Measurements from ENCODE around the gene FAM117A. TPM values are rescaled to one million over a fixed set of nuclear protein-coding genes. Genes with fewer than 3 reads are reported as not detected.

Gene FAM117A
- total and polyA plus RNA-seq, 2 of the 8 experiments (the other 6 are each of a cell fraction or from before 2014, with no cell fraction given): 28.4 to 45.7 TPM

DNA sequence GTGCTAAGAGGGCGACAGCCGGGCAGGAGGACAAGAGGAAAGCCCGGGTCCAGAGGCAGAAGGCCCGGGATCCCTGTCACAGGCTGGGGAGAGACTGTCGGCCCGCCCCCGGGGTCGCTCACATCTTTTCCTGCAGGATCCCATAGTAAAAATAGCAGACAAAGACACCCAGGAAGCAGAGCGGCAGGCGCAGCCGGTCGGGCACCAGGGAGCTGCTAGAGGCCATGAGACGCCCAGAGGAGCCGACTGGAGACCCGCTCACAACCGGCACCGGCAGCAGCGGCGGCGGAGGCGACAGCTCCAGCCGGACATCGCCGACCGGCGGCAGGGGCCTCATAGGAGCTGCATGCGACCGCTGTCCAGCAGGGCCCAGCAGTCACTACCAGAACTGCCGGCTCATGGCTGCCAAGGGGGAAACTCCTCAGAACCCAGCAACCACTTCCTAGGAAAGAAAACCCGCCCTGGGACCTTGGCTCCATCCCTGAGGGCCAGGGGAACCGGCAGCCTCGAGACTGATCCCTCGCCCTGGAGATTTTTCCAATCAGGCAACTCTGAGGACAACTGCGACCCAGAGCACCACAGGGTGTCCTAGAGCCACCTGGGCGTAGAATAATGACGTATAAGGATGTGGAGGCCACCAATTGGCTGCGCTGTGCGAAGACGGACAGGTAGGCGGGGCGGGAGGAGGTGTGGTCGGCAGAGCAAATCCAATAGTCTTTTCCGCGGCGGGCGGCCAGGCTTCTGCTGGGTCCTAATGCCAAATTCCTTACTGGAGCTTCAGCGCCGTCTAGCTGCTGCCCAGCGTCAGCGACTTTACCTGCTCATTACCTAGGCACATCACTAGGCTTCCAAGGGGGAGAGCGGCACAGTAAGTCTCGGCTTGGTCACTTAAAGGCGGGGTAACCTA is 56.1 kb downstream of the FAM117A start, which contains the start of gene SLC35B1:
Gene SLC35B1 (minus strand): TSS at position 357 of the 907 bp plus-strand sequence. CDS start 131 bp downstream, at position 226.
- Histone ChIP-seq H3K56ac (replicated peaks; ENCODE audit: insufficient read length, low read depth, low read length) (peak within 1 kb of the TSS; percentile 89), H2BK12ac (ENCODE audit: low read depth, low read length) (peak within 1 kb of the TSS; percentile 84; the same call in 1 of the 2 replicates), H3K4me1 (replicated peaks in 1 of 4; ENCODE audit: control insufficient read depth in 3 of 4, insufficient read depth in 4 of 4, low read length in 3 of 4) (peaks cover 2 to 3% (median 3%) of the 10 kb centered on the region in 4 experiments; a peak in 6 of 7 replicates), H3K23me2 (ENCODE audit: low read depth, low read length) (peaks cover 6% of the 10 kb centered on the region; the same call in 1 of the 2 replicates), H4K91ac (replicated peaks; ENCODE audit: insufficient read length, low read length) (peak within 1 kb of the TSS; percentile 89), H2AFZ (ENCODE audit: low read length) (peak within 1 kb of the TSS; percentile 82; the same call in 1 of the 2 replicates), H3K79me2 (ENCODE audit: control insufficient read depth in 1 of 2, insufficient read depth in 2 of 2, low read length in 2 of 2) (peaks cover 2 to 20% of the 10 kb centered on the region in 2 experiments; a peak in 3 of 4 replicates), H3K9me3 (ENCODE audit: insufficient read depth in 2 of 2, low read depth in 1 of 2, low read length in 1 of 2) (no peaks in the 10 kb centered on the region), H2BK20ac (ENCODE audit: low read length) (no peak within 1 kb of the TSS), H2AK5ac (ENCODE audit: low read depth, low read length) (no peak within 1 kb of the TSS), H3K27ac (ENCODE audit: low read depth, low read length) (peak within 1 kb of the TSS; percentile 100), H3K23ac (ENCODE audit: insufficient read length) (no peak within 1 kb of the TSS), H4K8ac (ENCODE audit: extremely low read depth, insufficient read depth, low read length) (peak within 1 kb of the TSS; percentile 100), H2BK15ac (ENCODE audit: low read length) (no peak within 1 kb of the TSS), H3K9ac (replicated peaks in 1 of 4; ENCODE audit: extremely low read depth in 1 of 4, low read depth in 3 of 4, low read length in 3 of 4) (peak within 1 kb of the TSS; percentile 93 to 98 (median 96)), H3K4me2 (ENCODE audit: insufficient read depth in 1 of 2, low read depth in 2 of 2, low read length in 2 of 2) (peak within 1 kb of the TSS; percentile 57 to 92), H3K18ac (ENCODE audit: extremely low read depth, low read length) (peak within 1 kb of the TSS; percentile 84; the same call in 1 of the 2 replicates), H3K14ac (ENCODE audit: insufficient read length) (no peak within 1 kb of the TSS), H4K5ac (ENCODE audit: insufficient read length, low read depth, low read length) (peak within 1 kb of the TSS; percentile 93), H3K79me1 (ENCODE audit: low read depth, low read length) (no peaks in the 10 kb centered on the region; the same call in 1 of the 2 replicates), H2BK5ac (ENCODE audit: low read depth, low read length) (peak within 1 kb of the TSS; percentile 98), H2BK120ac (replicated peaks; ENCODE audit: low read depth, low read length) (no peak within 1 kb of the TSS), H4K20me1 (replicated peaks in 1 of 2; ENCODE audit: control insufficient read depth in 1 of 2, insufficient read depth in 2 of 2, low read length in 2 of 2) (no peaks in the 10 kb centered on the region), H3K36me3 (ENCODE audit: control insufficient read depth in 2 of 4, insufficient read depth in 4 of 4, low read length in 3 of 4) (peaks cover 10 to 30% (median 28%) of the 10 kb centered on the region in 4 experiments), H3K27me3 (replicated peaks in 1 of 4; ENCODE audit: control insufficient read depth in 3 of 4, extremely low read depth in 1 of 4, insufficient read depth in 3 of 4, low read length in 3 of 4) (no peaks in the 10 kb centered on the region), H3K4ac (replicated peaks; ENCODE audit: insufficient read length, low read depth, low read length) (no peak within 1 kb of the TSS), H3K4me3 (ENCODE audit: extremely low read depth in 1 of 4, insufficient read depth in 2 of 4, low read depth in 3 of 4, low read length in 4 of 4) (peak within 1 kb of the TSS; percentile 76 to 97 (median 90))
- DNase-seq (ENCODE audit: low read depth in 1 of 2, low spot score in 2 of 2) (peak; percentile 94 to 97), FAIRE-seq (peak; percentile 88)
- CTCF ChIA-PET (ENCODE audit: partially characterized antibody): interaction anchor here (0.7 to 18.5 kb wide), 38 partner anchors 11 to 290 kb away, joined by 3 to 310 read pairs (median 4); partner anchors contain the start of gene NXPH3
- POLR2A ChIA-PET (ENCODE audit: partially characterized antibody): interaction anchor here (0.8 to 3.4 kb wide), 21 partner anchors 11 to 152 kb away, joined by 3 to 29 read pairs (median 4); partner anchors contain the start of genes FAM117A and KAT7
- 2% methylated on average over 53 of the region's 53 CpGs; no CpG with 5 or more reads in 1 of the 2 experiments for WGBS, 2 experiments (ENCODE audit: extremely low coverage in 1 of 2, insufficient coverage in 1 of 2, insufficient read length in 1 of 2, insufficient replicate concordance in 2 of 2, low coverage in 1 of 2, low lambda C conversion rate in 2 of 2, missing lambda C conversion rate in 1 of 2)
- TF ChIP-seq GTF2F1 (IDR thresholded peaks at IDR 0.05; ENCODE audit: borderline replicate concordance, low read depth, low read length) (peak; percentile 46; the same call in 1 of the 2 replicates), YY1 (IDR thresholded peaks at IDR 0.05; ENCODE audit: low read depth, low read length) (no peak; the same call in 1 of the 2 replicates), CBX5 (IDR thresholded peaks at IDR 0.05; ENCODE audit: low read depth, low read length) (no peak), SAP30 (IDR thresholded peaks at IDR 0.05; ENCODE audit: insufficient read depth, insufficient replicate concordance, low read length) (no peak), CTBP2 (IDR thresholded peaks at IDR 0.05; ENCODE audit: borderline replicate concordance, insufficient read depth, insufficient read length, low read length) (no peak), BCL11A (IDR thresholded peaks at IDR 0.05; ENCODE audit: low read depth in 2 of 2, low read length in 2 of 2) (no peak), POU5F1 (IDR thresholded peaks at IDR 0.05; ENCODE audit: low read depth, low read length) (no peak), CREB1 (IDR thresholded peaks at IDR 0.05) (peak; percentile 97), SUZ12 (IDR thresholded peaks at IDR 0.05; ENCODE audit: low read length) (no peak), JUND (IDR thresholded peaks at IDR 0.05; ENCODE audit: low read length) (peak; percentile 50; the same call in 1 of the 2 replicates), BRCA1 (IDR thresholded peaks at IDR 0.05; ENCODE audit: low read depth, low read length) (no peak; the same call in 1 of the 2 replicates)

Data from H1 (cell line).